IMR-90 (cell line): ENCODE data around the gene DOK3. TPM values are rescaled to one million over a fixed set of nuclear protein-coding genes. Genes with fewer than 3 reads are reported as not detected.

ENCODE experiments used
- ATAC-seq: fragments of 200-7000 bp; cut with Tn5 transposase; 2 replicates; pipeline ENCODE4 v1.9.1; 2020; ENCODE audit warnings: low read depth, mild to moderate bottlenecking, moderate library complexity
- BruUV-seq: library from RNA; stranded (reverse); fragments of 400-500 nt; replicated peaks from 2 replicates; lab custom pipeline; 2021; lab: Mats Ljungman, UMichigan
- CTCF ChIA-PET: fragments of 300-600 bp; formaldehyde crosslinking; extraction: SDS; loops from one replicate; lab custom pipeline; 2021; ENCODE audit warnings: antibody characterized with exemption; lab: Yijun Ruan, JAX
- POLR2A ChIA-PET: fragments of 300-600 bp; sonication (Branson Sonifier 250); formaldehyde crosslinking; loops from one replicate; lab custom pipeline; 2022; ENCODE audit warnings: antibody characterized with exemption; ENCODE audit not compliant: unreplicated experiment; lab: Charles Lee
- DNase-seq: peaks from one replicate; pipeline ENCODE4 v3.0.0; 2013
- H2AFZ ChIP-seq: replicated peaks from 2 replicates; pipeline ENCODE3; 2013; ENCODE audit warnings: low read length, mild to moderate bottlenecking; ENCODE audit not compliant: poor library complexity
- H2AK5ac ChIP-seq: 2 replicates; pipeline ENCODE4 v1.6.1; 2013; ENCODE audit warnings: low read depth, low read length, inconsistent platforms
- H2AK9ac ChIP-seq: replicated peaks from 2 replicates; pipeline ENCODE3; 2013; ENCODE audit warnings: mild to moderate bottlenecking, low read depth, low read length, moderate library complexity; ENCODE audit not compliant: poor library complexity
- H2BK120ac ChIP-seq: 2 replicates; pipeline ENCODE4 v1.6.1; 2013; ENCODE audit warnings: low read depth, low read length, inconsistent platforms
- H2BK15ac ChIP-seq: 3 replicates; pipeline ENCODE4 v1.6.1; 2013; ENCODE audit warnings: low read depth, low read length, inconsistent platforms
- H2BK20ac ChIP-seq: 2 replicates; pipeline ENCODE4 v1.6.1; 2013; ENCODE audit warnings: low read depth, mild to moderate bottlenecking, inconsistent platforms, low read length, moderate library complexity
- H2BK5ac ChIP-seq: 2 replicates; pipeline ENCODE4 v1.6.1; 2013; ENCODE audit warnings: mild to moderate bottlenecking, low read depth, low read length, inconsistent platforms; ENCODE audit not compliant: poor library complexity, severe bottlenecking
- H3K14ac ChIP-seq: replicated peaks from 2 replicates; pipeline ENCODE4 v1.6.1; 2013; ENCODE audit warnings: low read depth, low read length, inconsistent platforms
- H3K18ac ChIP-seq: 2 replicates; pipeline ENCODE4 v1.6.1; 2013; ENCODE audit warnings: low read depth, low read length, control low read depth
- H3K23ac ChIP-seq: 2 replicates; pipeline ENCODE4 v1.6.1; 2013; ENCODE audit warnings: low read depth, low read length, inconsistent platforms
- H3K27ac ChIP-seq: 2 replicates; pipeline ENCODE4 v1.5.1; 2013; ENCODE audit warnings: mild to moderate bottlenecking, control low read depth, low read length; ENCODE audit not compliant: insufficient read depth
- H3K27me3 ChIP-seq: 2 replicates; pipeline ENCODE4 v1.6.1; 2013; ENCODE audit warnings: low read length; ENCODE audit not compliant: control insufficient read depth, insufficient read depth
- H3K36me3 ChIP-seq: 2 replicates; pipeline ENCODE4 v1.6.1; 2013; ENCODE audit warnings: low read length, mixed read lengths; ENCODE audit not compliant: control insufficient read depth, insufficient read depth
- H3K4ac ChIP-seq: 2 replicates; pipeline ENCODE4 v1.6.1; 2013; ENCODE audit warnings: low read depth, low read length, inconsistent platforms
- H3K4me1 ChIP-seq: 2 replicates; pipeline ENCODE4 v1.6.1; 2013; ENCODE audit warnings: low read length, mixed read lengths; ENCODE audit not compliant: control insufficient read depth, insufficient read depth
- H3K4me2 ChIP-seq: 2 replicates; pipeline ENCODE4 v1.6.1; 2013; ENCODE audit warnings: low read depth, mild to moderate bottlenecking, control low read depth, low read length, moderate library complexity
- H3K4me3 ChIP-seq: 2 replicates; pipeline ENCODE4 v1.5.1; 2013; ENCODE audit warnings: low read depth, mild to moderate bottlenecking, control low read depth, low read length, moderate library complexity; ENCODE audit not compliant: insufficient read depth
- H3K56ac ChIP-seq: 2 replicates; pipeline ENCODE4 v1.6.1; 2013; ENCODE audit warnings: low read length, inconsistent platforms; ENCODE audit not compliant: insufficient read depth; ENCODE audit errors: extremely low read depth
- H3K79me1 ChIP-seq, 2 experiments: 2 replicates each; pipeline ENCODE4 v1.6.1; 2013; ENCODE audit warnings: low read length in 2 of 2, inconsistent platforms in 1 of 2, low read depth in 1 of 2
- H3K9ac ChIP-seq: 2 replicates; pipeline ENCODE4 v1.6.1; 2013; ENCODE audit warnings: low read depth, low read length, control low read depth
- H3K9me1 ChIP-seq: 2 replicates; pipeline ENCODE4 v1.6.1; 2013; ENCODE audit warnings: low read length, inconsistent platforms; ENCODE audit not compliant: insufficient read depth
- H3K9me3 ChIP-seq: 2 replicates; pipeline ENCODE4 v1.6.1; 2013; ENCODE audit warnings: low read length; ENCODE audit not compliant: control insufficient read depth, insufficient read depth
- H4K20me1 ChIP-seq: 2 replicates; pipeline ENCODE4 v1.6.1; 2013; ENCODE audit warnings: low read length, inconsistent platforms; ENCODE audit not compliant: insufficient read depth
- H4K5ac ChIP-seq: 2 replicates; pipeline ENCODE4 v1.6.1; 2013; ENCODE audit warnings: mild to moderate bottlenecking, low read depth, low read length, control low read depth
- H4K8ac ChIP-seq, 2 experiments: 2 replicates each; pipeline ENCODE4 v1.6.1; 2013; ENCODE audit warnings: low read depth in 2 of 2, low read length in 2 of 2, control low read depth in 1 of 2, inconsistent platforms in 1 of 2
- H4K91ac ChIP-seq: 2 replicates; pipeline ENCODE4 v1.6.1; 2013; ENCODE audit warnings: low read depth, low read length, inconsistent platforms; ENCODE audit not compliant: insufficient read depth
- CEBPB ChIP-seq: IDR thresholded peaks from 2 replicates; pipeline ENCODE4 v1.6.1; 2012; ENCODE audit warnings: low read depth, low read length, improper control_type of control experiment
- CHD1 ChIP-seq: IDR thresholded peaks from 2 replicates; pipeline ENCODE4 v1.6.1; 2012; ENCODE audit warnings: low read depth, low read length, improper control_type of control experiment
- WGBS, 2 experiments: methylation state at CpG; one replicate each; pipeline versions ENCODE4 v1.1.5 to v1.1.7; 2013; ENCODE audit warnings: missing lambda C conversion rate in 2 of 2; ENCODE audit not compliant: insufficient read length in 1 of 2; ENCODE audit errors: extremely low coverage in 2 of 2; 5-methylcytosine and 5-hydroxymethylcytosine counted together
- dilution Hi-C: fragments of 300-500 bp; cut with HindIII; formaldehyde crosslinking; loops from one replicate; pipeline ENCODE4 v1.14.3; 2018; ENCODE audit warnings: low sequenced_read_pairs; ENCODE audit not compliant: unreplicated experiment
- in situ Hi-C: fragments of 300-500 bp; cut with MboI; formaldehyde crosslinking; loops from 3 replicates; pipeline ENCODE4 v1.14.3; 2019; ENCODE audit warnings: low sequenced_read_pairs, inconsistent platforms, mixed read lengths
- intact Hi-C: fragments of 100-400 bp; cut with micrococcal nuclease; formaldehyde crosslinking; loops from 2 replicates; pipeline ENCODE4 v1.10.0; 2022
- polyA plus RNA-seq, 3 experiments: library from polyadenylated mRNA; depleted of rRNA; stranded (reverse); fragments of >200 nt; gene quantifications; 2 replicates each; pipeline ENCODE4 v1.2.3, GENCODE V29; 2012; ENCODE audit warnings: low replicate concordance in 1 of 3
- total RNA-seq: library from RNA; depleted of rRNA; stranded (reverse); fragments of >200 nt; gene quantifications from 2 replicates; pipeline ENCODE4 v1.2.3, GENCODE V29; 2012

The DOK3 gene
- total and polyA plus RNA-seq, 2 of the 4 experiments (the other 2 are of a cell fraction) = 0.54 to 3.9 TPM

DNA sequence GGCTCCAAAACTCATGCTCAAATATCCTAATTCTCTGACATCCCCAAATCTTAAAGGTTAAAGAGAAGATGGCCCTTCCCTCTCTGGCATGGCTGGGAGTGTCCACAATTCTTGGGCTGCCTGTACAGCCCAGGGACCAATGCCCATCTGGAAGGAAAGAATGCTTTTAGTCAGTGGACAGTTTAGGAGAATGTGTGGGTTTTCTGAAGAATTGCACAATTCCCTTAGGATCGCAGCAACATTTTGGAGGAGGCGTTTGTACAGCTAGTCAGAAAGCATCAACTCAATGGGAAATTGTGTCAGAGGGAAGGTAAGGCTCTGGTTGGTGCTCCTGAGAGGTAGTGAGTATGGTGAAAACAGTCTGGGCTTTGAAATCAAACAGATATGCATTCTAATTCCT, 29.8 kb upstream of the DOK3 start:
- H3K14ac ChIP-seq = no peak overlapping the region
- 0 out of 2 replicates have a peak overlapping the region, but pooled peaks have one; percentile 0 for H2AK5ac ChIP-seq
- H3K4ac ChIP-seq = peak overlapping the region; percentile 26; the same call in 1 of the 2 replicates
- WGBS, 2 experiments = no CpG with 5 or more reads among the region's 2 CpGs
- H3K4me3 ChIP-seq = no peak overlapping the region
- CTCF ChIA-PET = interaction anchor here (0.7 to 1.8 kb wide), 2 partner anchors 11 to 38 kb away, joined by 4 to 6 read pairs; no protein-coding TSS in a partner anchor
- dilution Hi-C loops = no loop called here
- ATAC-seq = peak; percentile 57
- peak overlapping the region; percentile 42 for H2BK5ac ChIP-seq
- H2BK15ac ChIP-seq = no peak overlapping the region
- no peak overlapping the region for H3K4me2 ChIP-seq
- BruUV-seq = no TSS peak
- H2BK120ac ChIP-seq = peak overlapping the region; percentile 20; the same call in 1 of the 2 replicates
- H2AK9ac ChIP-seq = no peak overlapping the region
- peaks cover 32% of the 10 kb centered on the region for H3K4me1 ChIP-seq
- in situ Hi-C loops = no loop called here
- no peaks in the 10 kb centered on the region for H3K9me3 ChIP-seq
- peaks cover 48 to 78% of the 10 kb centered on the region in 2 experiments for H3K79me1 ChIP-seq
- peak; percentile 77 for DNase-seq
- H3K18ac ChIP-seq = no peak overlapping the region
- POLR2A ChIA-PET = no interaction called here
- H4K5ac ChIP-seq = no peak overlapping the region
- H3K56ac ChIP-seq = no peak overlapping the region
- H2AFZ ChIP-seq = no peak overlapping the region
- peaks cover 27% of the 10 kb centered on the region for H3K9me1 ChIP-seq
- H3K27me3 ChIP-seq = no peaks in the 10 kb centered on the region
- no peak overlapping the region for H3K9ac ChIP-seq
- intact Hi-C loops = no loop called here
- H4K20me1 ChIP-seq = peaks cover 37% of the 10 kb centered on the region
- TF ChIP-seq CHD1 (no peak), CEBPB (peak; percentile 95)
- peaks cover 33% of the 10 kb centered on the region for H3K36me3 ChIP-seq
- no peak overlapping the region for H3K23ac ChIP-seq
- no peak overlapping the region; a peak in 1 of 4 replicates for H4K8ac ChIP-seq
- H3K27ac ChIP-seq = no peak overlapping the region
- H2BK20ac ChIP-seq = no peak overlapping the region
- no peak overlapping the region for H4K91ac ChIP-seq
